ENCODE results near the gene ITLN2. TPM values are rescaled to one million over a fixed set of nuclear protein-coding genes. Genes with fewer than 3 reads are reported as not detected.

The ITLN2 gene
- total and polyA plus RNA-seq, 9 of the 15 experiments (the other 6 are each of a cell fraction or from before 2014, with no cell fraction given), result not detected

- TF ChIP-seq TCFL5 (CRISPR knock-in tag; conservative IDR thresholded peaks at IDR 0.05) (no peak), SOX6 (IDR thresholded peaks at IDR 0.05) (peak; percentile 68), EHMT2 (IDR thresholded peaks at IDR 0.05) (no peak)
- TF ChIP-seq, protein P1, sequence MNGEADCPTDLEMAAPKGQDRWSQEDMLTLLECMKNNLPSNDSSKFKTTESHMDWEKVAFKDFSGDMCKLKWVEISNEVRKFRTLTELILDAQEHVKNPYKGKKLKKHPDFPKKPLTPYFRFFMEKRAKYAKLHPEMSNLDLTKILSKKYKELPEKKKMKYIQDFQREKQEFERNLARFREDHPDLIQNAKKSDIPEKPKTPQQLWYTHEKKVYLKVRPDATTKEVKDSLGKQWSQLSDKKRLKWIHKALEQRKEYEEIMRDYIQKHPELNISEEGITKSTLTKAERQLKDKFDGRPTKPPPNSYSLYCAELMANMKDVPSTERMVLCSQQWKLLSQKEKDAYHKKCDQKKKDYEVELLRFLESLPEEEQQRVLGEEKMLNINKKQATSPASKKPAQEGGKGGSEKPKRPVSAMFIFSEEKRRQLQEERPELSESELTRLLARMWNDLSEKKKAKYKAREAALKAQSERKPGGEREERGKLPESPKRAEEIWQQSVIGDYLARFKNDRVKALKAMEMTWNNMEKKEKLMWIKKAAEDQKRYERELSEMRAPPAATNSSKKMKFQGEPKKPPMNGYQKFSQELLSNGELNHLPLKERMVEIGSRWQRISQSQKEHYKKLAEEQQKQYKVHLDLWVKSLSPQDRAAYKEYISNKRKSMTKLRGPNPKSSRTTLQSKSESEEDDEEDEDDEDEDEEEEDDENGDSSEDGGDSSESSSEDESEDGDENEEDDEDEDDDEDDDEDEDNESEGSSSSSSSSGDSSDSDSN (IDR thresholded peaks at IDR 0.05; ENCODE audit: borderline replicate concordance in 1 of 2, low read depth in 2 of 2, low read length in 2 of 2), result peak in 1 of 2 experiments; percentile 82; a peak in 2 of 4 replicates
These were observed 9.5 kb downstream of the ITLN2 start (continued) for GRCh38 chr1:160945079-160945478.

DNA sequence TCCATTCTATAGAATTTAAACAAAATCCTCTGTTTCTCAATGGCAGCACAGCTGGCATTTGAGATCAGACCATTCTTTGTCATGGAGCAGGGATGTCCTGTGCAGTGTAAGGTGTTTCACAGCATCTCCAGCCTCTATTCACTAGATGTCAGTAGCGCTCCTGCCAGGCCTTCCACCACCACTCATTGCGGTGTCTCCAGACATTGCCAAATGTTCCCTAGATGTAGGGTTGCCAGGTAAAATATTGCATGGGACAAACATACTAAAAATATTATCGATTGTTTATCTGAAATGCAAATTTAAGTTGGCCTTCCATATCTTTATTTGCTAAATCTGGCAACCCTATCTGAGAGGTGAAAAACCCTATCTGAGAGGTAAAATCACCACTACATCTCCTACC lies 11.7 kb downstream of the ITLN2 start:
- H3K9me3 ChIP-seq (replicated peaks; ENCODE audit: control insufficient read depth, insufficient read depth, low read depth, low read length), result no peaks in the 10 kb centered on the region
- peaks cover 2 to 10% of the 10 kb centered on the region in 2 experiments; a peak in 3 of 5 replicates for H3K27me3 ChIP-seq (ENCODE audit: control insufficient read depth in 2 of 2, insufficient read depth in 2 of 2, low read length in 2 of 2)
- H3K9me1 ChIP-seq (ENCODE audit: control insufficient read depth, insufficient read depth, low read length), result no peaks in the 10 kb centered on the region
- DNase-seq (ENCODE audit: extremely low read depth in 1 of 4, low spot score in 3 of 4) (peak in 1 of 4 experiments; percentile 16), FAIRE-seq (no peak), ATAC-seq (peak; percentile 76)
- H3K9ac ChIP-seq (ENCODE audit: insufficient read depth in 1 of 2, low read depth in 2 of 2, low read length in 2 of 2), result no peak overlapping the region
- H3K4me2 ChIP-seq (ENCODE audit: insufficient read depth, low read length), result no peak overlapping the region
- peaks cover 8% of the 10 kb centered on the region; the same call in 1 of the 2 replicates for H4K20me1 ChIP-seq (replicated peaks; ENCODE audit: control insufficient read depth, insufficient read depth, low read length)
- peaks cover 6 to 13% of the 10 kb centered on the region in 2 experiments; a peak in 3 of 5 replicates for H3K4me1 ChIP-seq (replicated peaks in 1 of 2; ENCODE audit: control insufficient read depth in 2 of 2, insufficient read depth in 2 of 2, low read length in 2 of 2)
- no peaks in the 10 kb centered on the region for H3K79me2 ChIP-seq (ENCODE audit: control insufficient read depth, insufficient read depth, low read length)
- BruUV-seq (replicated peaks), result no TSS peak
- intact Hi-C loops (cut with micrococcal nuclease), result loop anchor here (1.0 kb wide), 1 partner anchor 47 kb away; no protein-coding TSS in a partner anchor
- no peak overlapping the region for H2AFZ ChIP-seq (ENCODE audit: low read depth, low read length)
- no peak overlapping the region for H3K4me3 ChIP-seq
- no peak overlapping the region for H3K27ac ChIP-seq (ENCODE audit: extremely low read depth, low read depth, low read length)
- ChIA-PET POLR2A (no interaction called here), CTCF (ENCODE audit: low intra/inter-chr PET ratio) (interaction anchor here (0.7 kb wide), 1 partner anchor 195 kb away, joined by 3 read pairs; no protein-coding TSS in a partner anchor)
- in situ Hi-C loops (cut with MboI), result no loop called here
- 4% methylated on average over 3 of the region's 3 CpGs for WGBS (ENCODE audit: insufficient coverage, low coverage, missing lambda C conversion rate)
- no peaks in the 10 kb centered on the region for H3K36me3 ChIP-seq (ENCODE audit: control insufficient read depth, insufficient read depth, low read length)
- TF ChIP-seq PKNOX1 (IDR thresholded peaks at IDR 0.05) (no peak), RAD21 (CRISPR knock-in tag; conservative IDR thresholded peaks at IDR 0.05 in 1 of 2, IDR thresholded peaks at IDR 0.05 in 1 of 2) (peak in 1 of 2 experiments; percentile 52; a peak in 2 of 4 replicates), HNRNPH1 (optimal IDR thresholded peaks at IDR 0.05; ENCODE audit: low read depth, low read length) (no peak), TCF7 (IDR thresholded peaks at IDR 0.05; ENCODE audit: borderline replicate concordance) (no peak), HCFC1 (IDR thresholded peaks at IDR 0.05; ENCODE audit: low read depth, low read length) (no peak), MTA2 (IDR thresholded peaks at IDR 0.05; ENCODE audit: low read depth) (no peak)
- TF ChIP-seq, protein P2, sequence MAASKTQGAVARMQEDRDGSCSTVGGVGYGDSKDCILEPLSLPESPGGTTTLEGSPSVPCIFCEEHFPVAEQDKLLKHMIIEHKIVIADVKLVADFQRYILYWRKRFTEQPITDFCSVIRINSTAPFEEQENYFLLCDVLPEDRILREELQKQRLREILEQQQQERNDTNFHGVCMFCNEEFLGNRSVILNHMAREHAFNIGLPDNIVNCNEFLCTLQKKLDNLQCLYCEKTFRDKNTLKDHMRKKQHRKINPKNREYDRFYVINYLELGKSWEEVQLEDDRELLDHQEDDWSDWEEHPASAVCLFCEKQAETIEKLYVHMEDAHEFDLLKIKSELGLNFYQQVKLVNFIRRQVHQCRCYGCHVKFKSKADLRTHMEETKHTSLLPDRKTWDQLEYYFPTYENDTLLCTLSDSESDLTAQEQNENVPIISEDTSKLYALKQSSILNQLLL (CRISPR knock-in tag; IDR thresholded peaks at IDR 0.05; ENCODE audit: borderline replicate concordance), result no peak
